Measurements from ENCODE around the gene CRB3.

Gene CRB3

GRCh38 chr19:6471076-6471475 is 7.0 kb downstream of the CRB3 start:
- Histone ChIP-seq H2AK5ac (ENCODE audit: low read length, severe bottlenecking) (no peak overlapping the region), H3K4me1 (ENCODE audit: control insufficient read depth, insufficient read depth, low read depth, low read length) (peaks cover 9% of the 10 kb centered on the region), H2AFZ (ENCODE audit: low read depth, low read length) (no peak overlapping the region), H3K14ac (ENCODE audit: low read length in 2 of 2) (no peak overlapping the region), H3K9me3 (ENCODE audit: control insufficient read depth, low read length) (no peaks in the 10 kb centered on the region), H3K4me3 (ENCODE audit: insufficient read depth in 1 of 2, low read depth in 1 of 2, low read length in 2 of 2) (no peak overlapping the region), H3K23ac (ENCODE audit: low read length in 2 of 2) (no peak overlapping the region), H2BK12ac (ENCODE audit: low read length in 2 of 2) (no peak overlapping the region), H3K79me1 (replicated peaks; ENCODE audit: low read length, poor library complexity, severe bottlenecking) (no peaks in the 10 kb centered on the region), H2BK5ac (ENCODE audit: low read depth, low read length, poor library complexity, severe bottlenecking) (no peak overlapping the region), H3K36me3 (ENCODE audit: control insufficient read depth in 1 of 2, insufficient read depth in 2 of 2, low read depth in 1 of 2, low read length in 2 of 2) (peaks cover 0 to 17% of the 10 kb centered on the region in 2 experiments), H3K4me2 (ENCODE audit: low read length, poor library complexity, severe bottlenecking) (no peak overlapping the region), H3K18ac (ENCODE audit: low read depth in 1 of 2, low read length in 2 of 2) (no peak overlapping the region), H2BK15ac (ENCODE audit: low read depth, poor library complexity, severe bottlenecking) (no peak overlapping the region), H3K9ac (ENCODE audit: low read length) (no peak overlapping the region), H3K27me3 (ENCODE audit: control insufficient read depth in 1 of 2, insufficient read depth in 1 of 2, low read length in 2 of 2) (peaks cover 20 to 63% of the 10 kb centered on the region in 2 experiments), H4K8ac (ENCODE audit: low read length) (no peak overlapping the region), H2BK120ac (ENCODE audit: low read depth, low read length) (no peak overlapping the region), H4K91ac (ENCODE audit: low read length) (no peak overlapping the region), H3K27ac (ENCODE audit: low read length, poor library complexity, severe bottlenecking) (no peak overlapping the region), H3K4ac (ENCODE audit: low read depth in 1 of 2, low read length in 2 of 2) (no peak overlapping the region)
- DNase-seq: no peak
- WGBS: 80% methylated on average over 13 of the region's 14 CpGs

DNA sequence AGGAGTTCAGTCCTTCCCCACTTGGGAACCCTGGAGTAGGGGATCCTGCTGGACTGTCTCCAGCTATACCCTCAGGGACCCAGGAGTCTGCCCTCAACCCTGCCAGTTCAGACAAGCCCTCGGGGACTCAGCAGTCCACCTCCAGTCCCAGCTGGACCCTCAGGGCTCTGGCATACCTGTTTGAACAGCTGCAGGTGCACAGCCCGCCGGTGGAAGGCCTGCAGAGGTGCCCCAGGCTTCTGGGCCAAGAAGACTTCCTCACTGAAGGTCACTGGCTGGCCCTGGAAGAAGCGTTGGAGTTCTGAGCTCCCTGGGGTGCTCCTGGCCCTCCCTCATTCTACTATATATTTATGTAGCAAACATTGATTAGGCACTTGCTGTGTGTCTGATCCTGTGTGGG is 8.6 kb downstream of the CRB3 start:
- Histone ChIP-seq H4K91ac (ENCODE audit: low read length) (no peak overlapping the region), H2BK5ac (ENCODE audit: low read depth, low read length, poor library complexity, severe bottlenecking) (no peak overlapping the region), H2AFZ (ENCODE audit: low read depth, low read length) (no peak overlapping the region), H3K4me1 (ENCODE audit: control insufficient read depth, insufficient read depth, low read depth, low read length) (peaks cover 21% of the 10 kb centered on the region), H3K9me3 (ENCODE audit: control insufficient read depth, low read length) (no peaks in the 10 kb centered on the region), H2BK15ac (ENCODE audit: low read depth, poor library complexity, severe bottlenecking) (no peak overlapping the region), H3K36me3 (ENCODE audit: control insufficient read depth in 1 of 2, insufficient read depth in 2 of 2, low read depth in 1 of 2, low read length in 2 of 2) (peaks cover 0 to 9% of the 10 kb centered on the region in 2 experiments), H2AK5ac (ENCODE audit: low read length, severe bottlenecking) (no peak overlapping the region), H2BK12ac (ENCODE audit: low read length in 2 of 2) (no peak overlapping the region), H3K27me3 (ENCODE audit: control insufficient read depth in 1 of 2, insufficient read depth in 1 of 2, low read length in 2 of 2) (peaks cover 20 to 59% of the 10 kb centered on the region in 2 experiments), H3K4me2 (ENCODE audit: low read length, poor library complexity, severe bottlenecking) (no peak overlapping the region), H2BK120ac (ENCODE audit: low read depth, low read length) (no peak overlapping the region), H3K27ac (ENCODE audit: low read length, poor library complexity, severe bottlenecking) (no peak overlapping the region), H3K23ac (ENCODE audit: low read length in 2 of 2) (no peak overlapping the region), H3K9ac (ENCODE audit: low read length) (no peak overlapping the region), H3K4me3 (ENCODE audit: insufficient read depth in 1 of 2, low read depth in 1 of 2, low read length in 2 of 2) (no peak overlapping the region), H4K8ac (ENCODE audit: low read length) (no peak overlapping the region), H3K4ac (ENCODE audit: low read depth in 1 of 2, low read length in 2 of 2) (no peak overlapping the region), H3K14ac (ENCODE audit: low read length in 2 of 2) (no peak overlapping the region), H3K18ac (ENCODE audit: low read depth in 1 of 2, low read length in 2 of 2) (no peak overlapping the region), H3K79me1 (replicated peaks; ENCODE audit: low read length, poor library complexity, severe bottlenecking) (no peaks in the 10 kb centered on the region)
- DNase-seq: no peak
- WGBS: 69% methylated on average over 4 of the region's 4 CpGs

- Histone ChIP-seq H3K9me3 (ENCODE audit: control insufficient read depth, low read length) (no peaks in the 10 kb centered on the region), H2BK120ac (ENCODE audit: low read depth, low read length) (no peak overlapping the region), H3K4me2 (ENCODE audit: low read length, poor library complexity, severe bottlenecking) (no peak overlapping the region), H3K79me1 (replicated peaks; ENCODE audit: low read length, poor library complexity, severe bottlenecking) (no peaks in the 10 kb centered on the region), H4K91ac (ENCODE audit: low read length) (no peak overlapping the region), H2BK12ac (ENCODE audit: low read length in 2 of 2) (no peak overlapping the region), H3K36me3 (ENCODE audit: control insufficient read depth in 1 of 2, insufficient read depth in 2 of 2, low read depth in 1 of 2, low read length in 2 of 2) (peaks cover 0 to under 1% of the 10 kb centered on the region in 2 experiments), H3K27ac (ENCODE audit: low read length, poor library complexity, severe bottlenecking) (no peak overlapping the region), H3K4me3 (ENCODE audit: insufficient read depth in 1 of 2, low read depth in 1 of 2, low read length in 2 of 2) (no peak overlapping the region), H4K8ac (ENCODE audit: low read length) (no peak overlapping the region), H3K18ac (ENCODE audit: low read depth in 1 of 2, low read length in 2 of 2) (no peak overlapping the region), H3K23ac (ENCODE audit: low read length in 2 of 2) (no peak overlapping the region), H3K14ac (ENCODE audit: low read length in 2 of 2) (no peak overlapping the region), H2BK5ac (ENCODE audit: low read depth, low read length, poor library complexity, severe bottlenecking) (no peak overlapping the region), H2AFZ (ENCODE audit: low read depth, low read length) (no peak overlapping the region), H3K4ac (ENCODE audit: low read depth in 1 of 2, low read length in 2 of 2) (no peak overlapping the region), H3K4me1 (ENCODE audit: control insufficient read depth, insufficient read depth, low read depth, low read length) (peaks cover 21% of the 10 kb centered on the region), H3K27me3 (ENCODE audit: control insufficient read depth in 1 of 2, insufficient read depth in 1 of 2, low read length in 2 of 2) (peaks cover 19 to 50% of the 10 kb centered on the region in 2 experiments), H2AK5ac (ENCODE audit: low read length, severe bottlenecking) (no peak overlapping the region), H2BK15ac (ENCODE audit: low read depth, poor library complexity, severe bottlenecking) (no peak overlapping the region), H3K9ac (ENCODE audit: low read length) (no peak overlapping the region)
- no peak for DNase-seq
- WGBS: 52% methylated on average over 6 of the region's 9 CpGs
Measured at GRCh38 chr19:6473647-6474046, 9.6 kb downstream of the CRB3 start.

DNA sequence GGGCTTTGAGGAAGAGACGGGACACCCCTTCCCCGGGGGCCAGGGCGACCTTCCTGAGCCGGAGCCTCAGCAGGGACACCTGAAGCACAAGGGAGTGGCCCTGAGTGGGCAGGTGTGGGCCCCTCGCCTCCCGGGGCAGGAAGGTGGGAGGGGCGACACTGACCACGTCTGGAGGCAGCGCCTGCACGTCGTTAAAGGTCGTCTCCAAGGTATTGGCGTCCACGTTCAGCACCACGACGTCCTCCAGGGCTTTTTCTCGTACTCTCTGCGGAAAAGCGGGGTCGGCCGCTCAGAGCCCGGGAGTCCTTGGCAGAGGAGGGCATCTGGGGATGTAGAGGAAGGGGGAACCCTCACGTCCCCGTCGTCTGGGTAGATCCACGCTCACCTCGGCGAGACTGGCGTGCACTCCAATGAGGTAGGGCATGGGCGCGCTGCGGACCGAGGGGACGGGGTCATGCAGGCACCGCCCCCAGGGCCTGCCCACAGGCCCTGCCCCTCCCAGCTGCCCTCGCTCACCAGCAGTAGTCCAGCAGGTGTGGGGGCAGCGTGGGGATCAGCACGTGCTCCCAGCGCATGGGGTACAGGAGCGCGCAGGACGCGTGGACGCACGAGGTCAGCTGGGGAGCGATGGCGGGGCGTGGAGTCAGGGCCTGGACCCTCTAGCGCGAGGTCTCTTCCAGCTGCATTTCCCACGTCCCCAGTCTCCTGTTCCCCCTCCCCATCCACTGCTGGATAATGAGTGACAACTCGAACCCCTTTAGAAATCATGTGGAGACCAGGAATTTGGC is 11.4 kb downstream of the CRB3 start:
- DNase-seq: no peak
- Histone ChIP-seq H3K9me3 (ENCODE audit: control insufficient read depth, low read length) (no peaks in the 10 kb centered on the region), H2BK15ac (ENCODE audit: low read depth, poor library complexity, severe bottlenecking) (no peak overlapping the region), H4K91ac (ENCODE audit: low read length) (peak overlapping the region; percentile 35), H3K4me2 (ENCODE audit: low read length, poor library complexity, severe bottlenecking) (peak overlapping the region; percentile 48), H2AFZ (ENCODE audit: low read depth, low read length) (no peak overlapping the region), H3K4ac (ENCODE audit: low read depth in 1 of 2, low read length in 2 of 2) (no peak overlapping the region), H4K8ac (ENCODE audit: low read length) (no peak overlapping the region), H2BK5ac (ENCODE audit: low read depth, low read length, poor library complexity, severe bottlenecking) (no peak overlapping the region), H3K4me3 (ENCODE audit: insufficient read depth in 1 of 2, low read depth in 1 of 2, low read length in 2 of 2) (no peak overlapping the region), H3K9ac (ENCODE audit: low read length) (no peak overlapping the region), H3K36me3 (ENCODE audit: control insufficient read depth in 1 of 2, insufficient read depth in 2 of 2, low read depth in 1 of 2, low read length in 2 of 2) (no peaks in the 10 kb centered on the region), H2AK5ac (ENCODE audit: low read length, severe bottlenecking) (no peak overlapping the region), H3K79me1 (replicated peaks; ENCODE audit: low read length, poor library complexity, severe bottlenecking) (no peaks in the 10 kb centered on the region), H3K27ac (ENCODE audit: low read length, poor library complexity, severe bottlenecking) (no peak overlapping the region), H3K14ac (ENCODE audit: low read length in 2 of 2) (no peak overlapping the region), H3K4me1 (ENCODE audit: control insufficient read depth, insufficient read depth, low read depth, low read length) (peaks cover 21% of the 10 kb centered on the region), H2BK120ac (ENCODE audit: low read depth, low read length) (no peak overlapping the region), H2BK12ac (ENCODE audit: low read length in 2 of 2) (no peak overlapping the region), H3K23ac (ENCODE audit: low read length in 2 of 2) (no peak overlapping the region), H3K18ac (ENCODE audit: low read depth in 1 of 2, low read length in 2 of 2) (no peak overlapping the region), H3K27me3 (ENCODE audit: control insufficient read depth in 1 of 2, insufficient read depth in 1 of 2, low read length in 2 of 2) (peaks cover 19 to 59% of the 10 kb centered on the region in 2 experiments)
- WGBS: 8% methylated on average over 44 of the region's 52 CpGs
